Aorta (tissue), 5 donors: ENCODE measurements around the gene UBE2Z. TPM values are rescaled to one million over a fixed set of nuclear protein-coding genes. Genes with fewer than 3 reads are reported as not detected.

Source experiments
- ATAC-seq: fragments of 200-7000 bp; cut with Tn5 transposase; one replicate; pipeline ENCODE4 v1.9.1; 2022; ENCODE audit warnings: moderate library complexity; ENCODE audit not compliant: low FRiP score
- DNase-seq, 2 donors: peaks; one replicate each; pipeline ENCODE4 v3.0.0-alpha.2; 2020
- H3K27ac ChIP-seq, 2 donors: one replicate each; pipeline ENCODE4 v1.5.1; 2013; ENCODE audit warnings: low read length in 2 of 2, mild to moderate bottlenecking in 2 of 2, moderate library complexity in 2 of 2, control low read depth in 1 of 2, inconsistent platforms in 1 of 2, low read depth in 1 of 2
- H3K27me3 ChIP-seq, 2 donors: one replicate each; pipeline ENCODE4 v1.6.1; 2013; ENCODE audit warnings: control low read depth in 1 of 2, low read length in 1 of 2, mild to moderate bottlenecking in 1 of 2, moderate library complexity in 1 of 2; ENCODE audit not compliant: insufficient read depth in 2 of 2, control insufficient read depth in 1 of 2
- H3K36me3 ChIP-seq, 2 donors: one replicate each; pipeline ENCODE4 v1.6.1; 2013; ENCODE audit warnings: control low read depth in 1 of 2, low read length in 1 of 2, mild to moderate bottlenecking in 1 of 2; ENCODE audit not compliant: insufficient read depth in 2 of 2, control insufficient read depth in 1 of 2
- H3K4me1 ChIP-seq, 2 donors: one replicate each; pipeline ENCODE4 v1.6.1; 2013; ENCODE audit warnings: low read length in 2 of 2, control low read depth in 1 of 2, mild to moderate bottlenecking in 1 of 2, moderate library complexity in 1 of 2; ENCODE audit not compliant: insufficient read depth in 2 of 2, control insufficient read depth in 1 of 2
- H3K4me3 ChIP-seq, 2 donors: one replicate each; pipeline ENCODE4 v1.5.1; 2013; ENCODE audit warnings: low read length in 2 of 2, control low read depth in 1 of 2, mild to moderate bottlenecking in 1 of 2
- H3K9me3 ChIP-seq: one replicate; pipeline ENCODE4 v1.6.1; 2013; ENCODE audit warnings: mild to moderate bottlenecking, low read length; ENCODE audit not compliant: control insufficient read depth
- WGBS, 2 donors: extraction: QIAGEN DNeasy Blood & Tissue Kit; methylation state at CpG; one replicate each; pipeline ENCODE4 v1.1.7; 2013; 5-methylcytosine and 5-hydroxymethylcytosine counted together
- intact Hi-C, 2 donors: fragments of 100-400 bp; cut with DNase I; formaldehyde crosslinking; loops; one replicate each; pipeline versions ENCODE4 v1.14.2 to v1.15.0; 2022
- polyA plus RNA-seq, 2 donors: library from polyadenylated mRNA; stranded (reverse); fragments of 200-250 nt; gene quantifications; one replicate each; pipeline ENCODE4 v1.2.3, GENCODE V29; 2013
- total RNA-seq, 2 donors: library from RNA; stranded (reverse); fragmentation: NEBNext Ultra II Directional; extraction: Animal tissue kit (Norgen Biotek cat#: 25700); gene quantifications; one replicate each; pipeline ENCODE4 v1.2.1, GENCODE V29; 2021
- donor health status: healthy with polysubstance abuse.
- donor health status: Bipolar disorder and iron deficiency.
- donor health status: DM: no; HTN: no; CAD: no.
- donor health status: DM: no; HTN: no; CAD: no.
- donor health status: DM: yes; HTN: yes; CAD: no.

The UBE2Z gene
- total and polyA plus RNA-seq, 4 donors, result 29.8 to 84.0 (median 61.1) TPM

GRCh38 chr17:48954300-48954755 is 46.1 kb downstream of the UBE2Z start:
- H3K4me3 ChIP-seq, result no peak overlapping the region
- no peaks in the 10 kb centered on the region for H3K4me1 ChIP-seq
- intact Hi-C loops, result no loop called here
- DNase-seq (no peak), ATAC-seq (no peak)
- H3K27ac ChIP-seq, result no peak overlapping the region
- WGBS, 2 donors, result 31 to 33% methylated on average over 7 of the region's 7 CpGs
- H3K27me3 ChIP-seq, result peaks cover 0 to 2% of the 10 kb centered on the region in 2 donors
- no peaks in the 10 kb centered on the region for H3K9me3 ChIP-seq
- no peaks in the 10 kb centered on the region for H3K36me3 ChIP-seq

DNA sequence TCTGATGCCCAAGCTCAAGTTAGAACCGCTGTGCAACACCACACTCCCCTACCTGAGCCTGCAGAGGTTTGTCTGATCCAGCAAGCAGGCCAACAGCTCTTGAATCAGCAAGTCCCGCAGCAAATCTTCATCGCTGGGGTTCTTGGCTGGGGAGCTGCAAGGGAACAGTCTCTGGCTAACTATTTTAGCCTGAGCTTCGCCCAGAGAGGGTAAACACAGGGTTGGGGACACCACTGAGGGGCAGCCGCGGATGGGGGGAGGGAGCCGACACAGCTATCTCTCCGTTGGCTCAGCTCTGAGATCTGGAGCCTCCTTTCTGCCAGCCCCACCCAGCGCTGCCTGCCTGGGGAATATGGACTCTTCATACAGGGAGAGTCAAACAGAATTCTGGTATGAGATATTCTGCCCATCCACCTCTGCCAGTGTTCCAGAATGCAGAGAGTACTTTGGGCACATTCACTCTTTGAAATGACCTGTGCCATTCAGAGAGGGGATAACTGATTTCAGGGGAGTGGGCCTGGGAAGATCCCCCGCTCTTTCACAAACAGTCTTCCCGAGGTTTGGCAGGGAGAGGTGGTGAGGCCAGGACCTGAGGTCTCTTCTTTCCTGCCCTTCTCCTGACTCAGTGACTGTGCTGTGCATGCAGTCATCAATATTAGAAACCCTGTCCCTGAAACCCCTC is 52.8 kb downstream of the UBE2Z start:
- intact Hi-C loops, result no loop called here
- Histone ChIP-seq H3K4me3 (no peak overlapping the region), H3K27me3 (no peaks in the 10 kb centered on the region), H3K27ac (no peak overlapping the region), H3K9me3 (no peaks in the 10 kb centered on the region), H3K36me3 (no peaks in the 10 kb centered on the region), H3K4me1 (no peaks in the 10 kb centered on the region)
- no peak for DNase-seq
- ATAC-seq, result no peak
- 21 to 23% methylated on average over 11 of the region's 11 CpGs for WGBS, 2 donors

GRCh38 chr17:48961516-48962233 is 53.5 kb downstream of the UBE2Z start:
- WGBS, 2 donors, result 27% methylated on average over 10 of the region's 10 CpGs
- H3K27me3 ChIP-seq, result no peaks in the 10 kb centered on the region

DNA sequence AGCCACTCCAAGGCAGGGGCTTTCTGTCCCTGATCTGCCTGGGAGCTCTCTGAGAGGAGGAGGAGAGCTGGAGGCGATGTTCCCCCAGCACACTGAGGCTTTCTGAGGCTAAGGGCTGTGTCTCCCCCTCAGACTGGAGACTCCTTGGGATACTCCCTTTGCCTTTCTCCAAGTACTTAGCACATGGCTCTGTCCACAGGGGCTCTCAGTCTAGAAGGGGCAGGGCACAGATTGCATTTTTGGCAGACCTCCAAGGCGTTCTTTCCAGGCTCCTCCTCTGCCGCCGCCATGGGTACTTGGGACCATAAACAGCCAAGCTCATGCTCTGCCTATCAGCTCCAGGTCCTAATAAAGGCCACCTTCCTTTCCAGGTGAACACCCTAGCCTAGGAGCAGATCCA is 62.0 kb downstream of the UBE2Z start:
- Histone ChIP-seq H3K4me3 (no peak overlapping the region), H3K4me1 (no peaks in the 10 kb centered on the region), H3K27ac (no peak overlapping the region), H3K9me3 (no peaks in the 10 kb centered on the region), H3K36me3 (no peaks in the 10 kb centered on the region), H3K27me3 (no peaks in the 10 kb centered on the region)
- DNase-seq, result no peak
- intact Hi-C loops, result no loop called here
- no peak for ATAC-seq
- 25 to 34% methylated on average over 4 of the region's 4 CpGs for WGBS, 2 donors

More at GRCh38 chr17:48961516-48962233, 53.5 kb downstream of the UBE2Z start:
- intact Hi-C loops, result no loop called here
- H3K27ac ChIP-seq, result no peak overlapping the region
- H3K36me3 ChIP-seq, result no peaks in the 10 kb centered on the region
- DNase-seq, result no peak
- H3K4me3 ChIP-seq, result no peak overlapping the region
- H3K4me1 ChIP-seq, result no peaks in the 10 kb centered on the region
- H3K9me3 ChIP-seq, result no peaks in the 10 kb centered on the region
- no peak for ATAC-seq

DNA sequence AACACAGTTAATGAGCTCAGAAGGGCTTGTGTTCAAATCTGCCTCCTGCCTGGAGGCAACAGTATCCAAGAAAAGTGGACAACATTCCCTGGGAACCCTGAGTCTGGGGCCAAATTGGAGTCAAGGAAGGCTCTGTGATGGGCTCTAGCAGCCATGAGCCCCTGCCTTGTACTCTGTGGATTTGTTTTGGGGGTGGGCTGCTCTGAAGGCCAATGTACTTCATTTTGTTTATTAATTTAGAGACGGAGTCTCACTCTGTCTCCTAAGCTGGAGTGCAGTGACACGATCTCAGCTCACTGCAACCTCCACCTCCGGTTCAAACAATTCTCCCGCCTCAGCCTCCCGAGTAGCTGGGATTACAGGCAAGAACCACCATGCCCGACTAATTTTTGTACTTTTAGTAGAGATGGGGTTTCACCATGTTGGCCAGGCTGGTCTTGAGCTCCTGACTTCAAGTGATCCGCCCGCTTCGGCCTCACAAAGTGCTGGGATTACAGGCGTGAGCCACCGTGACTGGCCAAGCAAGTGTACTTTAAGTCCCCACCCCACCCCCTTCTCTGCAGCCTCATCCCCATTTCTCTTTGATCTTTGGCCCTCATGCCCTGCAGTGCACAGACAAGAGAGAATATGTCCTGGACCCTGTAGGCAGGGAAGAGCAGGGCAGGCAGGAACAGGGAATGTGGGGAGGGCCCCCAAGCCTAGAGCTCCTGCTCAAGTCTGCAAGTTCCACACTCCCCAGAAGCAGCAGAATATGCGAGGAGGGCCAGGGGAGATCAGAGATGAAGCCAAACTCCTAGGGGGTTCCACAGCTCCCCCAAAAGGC is 62.9 kb downstream of the UBE2Z start:
- WGBS, 2 donors, result 90 to 93% methylated on average over 12 of the region's 12 CpGs
- no peaks in the 10 kb centered on the region for H3K27me3 ChIP-seq
- H3K4me3 ChIP-seq, result no peak overlapping the region
- DNase-seq (no peak), ATAC-seq (no peak)
- H3K27ac ChIP-seq, result no peak overlapping the region
- H3K9me3 ChIP-seq, result no peaks in the 10 kb centered on the region
- no peaks in the 10 kb centered on the region for H3K36me3 ChIP-seq
- intact Hi-C loops, result no loop called here
- H3K4me1 ChIP-seq, result no peaks in the 10 kb centered on the region

- Histone ChIP-seq H3K9me3 (no peaks in the 10 kb centered on the region), H3K36me3 (no peaks in the 10 kb centered on the region), H3K4me3 (no peak overlapping the region), H3K27ac (no peak overlapping the region), H3K4me1 (no peaks in the 10 kb centered on the region), H3K27me3 (no peaks in the 10 kb centered on the region)
- DNase-seq (no peak), ATAC-seq (no peak)
- 62% methylated on average over 7 of the region's 7 CpGs for WGBS, 2 donors
- intact Hi-C loops, result no loop called here
Measured at GRCh38 chr17:48972749-48973097, 64.5 kb downstream of the UBE2Z start.

- no peak overlapping the region for H3K4me3 ChIP-seq
- DNase-seq (no peak), ATAC-seq (no peak)
- no peaks in the 10 kb centered on the region for H3K27me3 ChIP-seq
- H3K4me1 ChIP-seq, result no peaks in the 10 kb centered on the region
- no peaks in the 10 kb centered on the region for H3K9me3 ChIP-seq
- H3K36me3 ChIP-seq, result no peaks in the 10 kb centered on the region
- 78 to 81% methylated on average over 3 of the region's 3 CpGs for WGBS, 2 donors
- intact Hi-C loops, result no loop called here
- no peak overlapping the region for H3K27ac ChIP-seq
Measured at GRCh38 chr17:48973806-48974205, 65.6 kb downstream of the UBE2Z start.
